H1 (cell line): ENCODE data around the gene CYTH1. TPM values are rescaled to one million over a fixed set of nuclear protein-coding genes. Genes with fewer than 3 reads are reported as not detected.

Source experiments
- CTCF ChIA-PET: fragments of 300-600 bp; sonication (Branson Sonifier 250); formaldehyde crosslinking; loops from one replicate; lab custom pipeline; 2021; ENCODE audit not compliant: partially characterized antibody; lab: Charles Lee
- POLR2A ChIA-PET: fragments of 300-600 bp; sonication (Branson Sonifier 250); formaldehyde crosslinking; loops from one replicate; lab custom pipeline; 2021; ENCODE audit warnings: inconsistent platforms; ENCODE audit not compliant: partially characterized antibody; lab: Charles Lee
- DNase-seq, 2 experiments: peaks; one replicate each; pipeline versions ENCODE4 v3.0.0 to v3.0.0-alpha.2; 2010 to 2022; ENCODE audit warnings: low spot score in 2 of 2, low read depth in 1 of 2, mixed read lengths in 1 of 2
- FAIRE-seq: peaks from 2 replicates; lab custom pipeline; 2011; peaks lifted over from hg19 to GRCh38; lab: Jason Lieb, UNC
- H2AFZ ChIP-seq: 2 replicates; pipeline ENCODE4 v1.8.1; 2012; ENCODE audit warnings: low read length, inconsistent platforms
- H2AK5ac ChIP-seq: 2 replicates; pipeline ENCODE4 v1.6.1; 2013; ENCODE audit warnings: low read depth, low read length
- H2BK120ac ChIP-seq: replicated peaks from 2 replicates; pipeline ENCODE3; 2013; ENCODE audit warnings: low read depth, low read length, inconsistent platforms
- H2BK12ac ChIP-seq: 2 replicates; pipeline ENCODE4 v1.6.1; 2013; ENCODE audit warnings: low read depth, low read length
- H2BK15ac ChIP-seq: 2 replicates; pipeline ENCODE4 v1.6.1; 2013; ENCODE audit warnings: low read length
- H2BK20ac ChIP-seq: 2 replicates; pipeline ENCODE4 v1.6.1; 2013; ENCODE audit warnings: low read length
- H2BK5ac ChIP-seq: 2 replicates; pipeline ENCODE4 v1.6.1; 2013; ENCODE audit warnings: low read depth, low read length
- H3K14ac ChIP-seq: 2 replicates; pipeline ENCODE4 v1.6.1; 2013; ENCODE audit warnings: inconsistent platforms; ENCODE audit not compliant: insufficient read length
- H3K18ac ChIP-seq: 2 replicates; pipeline ENCODE4 v1.6.1; 2013; ENCODE audit warnings: low read length; ENCODE audit errors: extremely low read depth
- H3K23ac ChIP-seq: 2 replicates; pipeline ENCODE4 v1.6.1; 2013; ENCODE audit warnings: inconsistent platforms; ENCODE audit not compliant: insufficient read length
- H3K23me2 ChIP-seq: 2 replicates; pipeline ENCODE4 v1.6.1; 2013; ENCODE audit warnings: low read depth, low read length
- H3K27ac ChIP-seq: 2 replicates; pipeline ENCODE4 v1.6.1; 2011; ENCODE audit warnings: low read depth, low read length, inconsistent platforms
- H3K27me3 ChIP-seq, 4 experiments: replicated peaks in 1 of 4; 1 replicate in 1 of 4; 2 replicates in 3 of 4; pipeline versions ENCODE4 v1.6.1 to v1.8.1; 2011 to 2013; ENCODE audit warnings: low read length in 3 of 4, mild to moderate bottlenecking in 3 of 4, inconsistent platforms in 2 of 4, mixed read lengths in 2 of 4, moderate library complexity in 1 of 4; ENCODE audit not compliant: control insufficient read depth in 3 of 4, insufficient read depth in 3 of 4; ENCODE audit errors: extremely low read depth in 1 of 4
- H3K36me3 ChIP-seq, 4 experiments: 2 replicates each; pipeline versions ENCODE4 v1.6.1 to v1.8.1; 2011 to 2013; ENCODE audit warnings: mild to moderate bottlenecking in 4 of 4, low read length in 3 of 4, moderate library complexity in 2 of 4, control low read depth in 1 of 4, inconsistent platforms in 1 of 4; ENCODE audit not compliant: insufficient read depth in 4 of 4, control insufficient read depth in 2 of 4
- H3K4ac ChIP-seq: replicated peaks from 2 replicates; pipeline ENCODE3; 2013; ENCODE audit warnings: low read length, low read depth, mixed read lengths, inconsistent platforms; ENCODE audit not compliant: insufficient read length
- H3K4me1 ChIP-seq, 4 experiments: replicated peaks in 1 of 4; 1 replicate in 1 of 4; 2 replicates in 3 of 4; pipeline versions ENCODE4 v1.6.1 to v1.8.1; 2011 to 2013; ENCODE audit warnings: low read length in 3 of 4, inconsistent platforms in 2 of 4, mixed read lengths in 1 of 4; ENCODE audit not compliant: insufficient read depth in 4 of 4, control insufficient read depth in 3 of 4
- H3K4me2 ChIP-seq, 2 experiments: 2 replicates each; pipeline versions ENCODE4 v1.6.1 to v1.8.1; 2011 to 2013; ENCODE audit warnings: low read depth in 2 of 2, low read length in 2 of 2, control low read depth in 1 of 2, inconsistent platforms in 1 of 2, mild to moderate bottlenecking in 1 of 2; ENCODE audit not compliant: insufficient read depth in 1 of 2
- H3K4me3 ChIP-seq, 4 experiments: fragments of 200-600, 300-600 bp in 1 of 4; sonication (generic), shearing (Covaris generic), sonication (Bioruptor Twin) in 1 of 4; 2 replicates each; pipeline versions ENCODE4 v1.5.1 to v1.8.1; 2011 to 2016; ENCODE audit warnings: low read length in 4 of 4, low read depth in 3 of 4, control low read depth in 2 of 4, inconsistent platforms in 2 of 4, mild to moderate bottlenecking in 2 of 4, mixed read lengths in 1 of 4, moderate library complexity in 1 of 4; ENCODE audit not compliant: insufficient read depth in 2 of 4; ENCODE audit errors: extremely low read depth in 1 of 4
- H3K56ac ChIP-seq: replicated peaks from 2 replicates; pipeline ENCODE3; 2013; ENCODE audit warnings: low read depth, mild to moderate bottlenecking, mixed read lengths, low read length, inconsistent platforms; ENCODE audit not compliant: insufficient read length
- H3K79me1 ChIP-seq: 2 replicates; pipeline ENCODE4 v1.6.1; 2013; ENCODE audit warnings: low read depth, low read length, control low read depth
- H3K79me2 ChIP-seq, 2 experiments: 2 replicates each; pipeline versions ENCODE4 v1.6.1 to v1.8.1; 2012 to 2013; ENCODE audit warnings: low read length in 2 of 2, mild to moderate bottlenecking in 2 of 2, inconsistent platforms in 1 of 2; ENCODE audit not compliant: insufficient read depth in 2 of 2, control insufficient read depth in 1 of 2
- H3K9ac ChIP-seq, 4 experiments: replicated peaks in 1 of 4; 1 replicate in 1 of 4; 2 replicates in 3 of 4; pipeline versions ENCODE4 v1.6.1 to v1.8.1; 2011 to 2013; ENCODE audit warnings: low read depth in 3 of 4, low read length in 3 of 4, control low read depth in 2 of 4, mild to moderate bottlenecking in 2 of 4, moderate library complexity in 2 of 4, inconsistent platforms in 1 of 4; ENCODE audit errors: extremely low read depth in 1 of 4
- H3K9me3 ChIP-seq, 2 experiments: 2 replicates each; pipeline versions ENCODE4 v1.6.1 to v1.8.1; 2012 to 2013; ENCODE audit warnings: mild to moderate bottlenecking in 2 of 2, moderate library complexity in 2 of 2, control low read depth in 1 of 2, inconsistent platforms in 1 of 2, low read depth in 1 of 2, low read length in 1 of 2, mixed read lengths in 1 of 2; ENCODE audit not compliant: insufficient read depth in 2 of 2
- H4K20me1 ChIP-seq, 2 experiments: replicated peaks in 1 of 2; 2 replicates each; pipeline versions ENCODE3 to v1.8.1; 2011 to 2013; ENCODE audit warnings: inconsistent platforms in 2 of 2, low read length in 2 of 2, mild to moderate bottlenecking in 1 of 2; ENCODE audit not compliant: insufficient read depth in 2 of 2, control insufficient read depth in 1 of 2
- H4K5ac ChIP-seq: 2 replicates; pipeline ENCODE4 v1.6.1; 2013; ENCODE audit warnings: low read length, low read depth, mixed read lengths, inconsistent platforms; ENCODE audit not compliant: insufficient read length
- H4K8ac ChIP-seq: 2 replicates; pipeline ENCODE4 v1.8.0; 2013; ENCODE audit warnings: mild to moderate bottlenecking, moderate library complexity, low read length, inconsistent platforms; ENCODE audit not compliant: insufficient read depth; ENCODE audit errors: extremely low read depth
- H4K91ac ChIP-seq: replicated peaks from 2 replicates; pipeline ENCODE3; 2013; ENCODE audit warnings: low read length, mixed read lengths, inconsistent platforms; ENCODE audit not compliant: insufficient read length
- SP2 ChIP-seq: IDR thresholded peaks from 2 replicates; pipeline ENCODE4 v1.6.1; 2012; ENCODE audit warnings: mild to moderate bottlenecking, low read length, inconsistent platforms
- WGBS, 2 experiments: shearing (Covaris generic) in 1 of 2; methylation state at CpG; one replicate each; pipeline versions ENCODE4 v1.1.6 to v1.1.7; 2013 to 2015; ENCODE audit warnings: low lambda C conversion rate in 2 of 2, mixed read lengths in 2 of 2, inconsistent platforms in 1 of 2, low coverage in 1 of 2, missing lambda C conversion rate in 1 of 2; ENCODE audit not compliant: insufficient replicate concordance in 2 of 2, insufficient coverage in 1 of 2, insufficient read length in 1 of 2; ENCODE audit errors: extremely low coverage in 1 of 2, missing lambda C conversion rate in 1 of 2; 5-methylcytosine and 5-hydroxymethylcytosine counted together
- polyA plus RNA-seq, 7 experiments: library from polyadenylated mRNA; depleted of rRNA in 3 of 7; stranded (reverse) in 5 of 7; unstranded in 2 of 7; fragments of >200 nt in 5 of 7; fragments of 200-250 nt in 2 of 7; gene quantifications; 1 replicate in 5 of 7; 2 replicates in 1 of 7; 4 replicates in 1 of 7; pipeline versions ENCODE4 v1.2.1 to v1.2.3, GENCODE V29; 2011 to 2013; ENCODE audit warnings: missing spikeins in 2 of 7, mixed read lengths in 2 of 7
- total RNA-seq: library from RNA; stranded (reverse); fragmentation: NEBNext Ultra II Directional; extraction: Animal tissue kit (Norgen Biotek cat#: 25700); gene quantifications from 2 replicates; pipeline ENCODE4 v1.2.1, GENCODE V29; 2021

Gene CYTH1
- total and polyA plus RNA-seq, 2 of the 8 experiments (the other 6 are each of a cell fraction or from before 2014, with no cell fraction given) = 12.8 to 14.8 TPM

GRCh38 chr17:78648293-78648692, 133.8 kb downstream of the CYTH1 start:
- 80% methylated on average over 5 of the region's 5 CpGs; no CpG with 5 or more reads in 1 of the 2 experiments for whole genome bisulfite sequencing, 2 experiments
- H3K27me3 ChIP-seq = no peaks in the 10 kb centered on the region
- no peak overlapping the region for H3K27ac ChIP-seq
- no peaks in the 10 kb centered on the region for H3K79me1 ChIP-seq
- no peak overlapping the region for H4K5ac ChIP-seq
- FAIRE-seq (no peak), DNase-seq (no peak)
- H3K79me2 ChIP-seq = no peaks in the 10 kb centered on the region
- no peak overlapping the region for H3K14ac ChIP-seq
- H4K91ac ChIP-seq = no peak overlapping the region
- no peak overlapping the region for H3K4ac ChIP-seq
- H3K9me3 ChIP-seq = no peaks in the 10 kb centered on the region
- H3K23me2 ChIP-seq = no peaks in the 10 kb centered on the region
- no peak overlapping the region for H3K56ac ChIP-seq
- H3K36me3 ChIP-seq = no peaks in the 10 kb centered on the region
- no peak overlapping the region for H2BK120ac ChIP-seq
- no peak overlapping the region for H2BK5ac ChIP-seq
- CTCF ChIA-PET = interaction anchor here (1.0 kb wide), 1 partner anchor 151 kb away, joined by 3 read pairs; no protein-coding TSS in a partner anchor
- no peak overlapping the region for H2AFZ ChIP-seq
- H3K18ac ChIP-seq = no peak overlapping the region
- no peak overlapping the region for H3K23ac ChIP-seq
- H3K4me2 ChIP-seq = no peak overlapping the region
- H3K4me3 ChIP-seq = no peak overlapping the region
- no peak overlapping the region for H2BK15ac ChIP-seq
- POLR2A ChIA-PET = interaction anchor here (1.1 kb wide), 1 partner anchor 13 kb away, joined by 3 read pairs; no protein-coding TSS in a partner anchor
- H2BK12ac ChIP-seq = no peak overlapping the region
- H3K4me1 ChIP-seq = no peaks in the 10 kb centered on the region
- no peak for TF ChIP-seq SP2
- H4K8ac ChIP-seq = no peak overlapping the region
- H2BK20ac ChIP-seq = no peak overlapping the region
- H3K9ac ChIP-seq = no peak overlapping the region
- no peaks in the 10 kb centered on the region for H4K20me1 ChIP-seq
- no peak overlapping the region for H2AK5ac ChIP-seq
